NCI-H524 (cell line): ENCODE data around the gene PCMT1.
A peak's percentile ranks its signal among the peaks of the same experiment; 100 is the strongest.
"Not testable (repeated sequence)": the region's sequence is repeated elsewhere in the genome, so short reads cannot be mapped to it uniquely, and the experiment has no call there.

Source experiments
- DNase-seq, 2 experiments: peaks; one replicate each; lab custom pipeline; 2025; lab: John Stamatoyannopoulos, UW

Gene PCMT1

GRCh38 chr6:149820506-149820905, 71.0 kb downstream of the PCMT1 start:
- no peak for DNase-seq

GRCh38 chr6:149821492-149821891, 72.0 kb downstream of the PCMT1 start:
- no peak for DNase-seq

DNA sequence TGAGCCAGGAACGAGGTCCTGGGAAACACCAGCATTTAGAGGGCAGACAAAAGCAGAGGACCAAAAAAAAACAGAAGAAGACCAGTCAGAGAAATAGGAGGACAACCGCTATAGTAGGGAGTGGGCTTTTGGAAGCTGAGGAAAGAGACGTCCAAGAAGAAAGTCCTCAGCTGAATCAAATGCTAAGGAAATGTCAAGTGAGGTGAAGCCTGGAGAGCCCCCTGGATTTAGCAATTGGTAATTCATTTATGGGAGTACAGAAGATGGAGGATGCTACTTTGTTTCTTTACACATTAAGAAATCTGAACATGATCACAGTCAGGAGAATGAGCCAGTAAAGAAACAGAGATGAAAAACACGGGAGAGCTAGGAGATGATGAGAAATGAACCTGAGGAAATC, 73.5 kb downstream of the PCMT1 start:
- DNase-seq, result no peak

GRCh38 chr6:149825292-149825691, 75.8 kb downstream of the PCMT1 start:
- DNase-seq, result no peak

- no peak for DNase-seq
Measured at GRCh38 chr6:149830731-149831307, 81.3 kb downstream of the PCMT1 start.

DNA sequence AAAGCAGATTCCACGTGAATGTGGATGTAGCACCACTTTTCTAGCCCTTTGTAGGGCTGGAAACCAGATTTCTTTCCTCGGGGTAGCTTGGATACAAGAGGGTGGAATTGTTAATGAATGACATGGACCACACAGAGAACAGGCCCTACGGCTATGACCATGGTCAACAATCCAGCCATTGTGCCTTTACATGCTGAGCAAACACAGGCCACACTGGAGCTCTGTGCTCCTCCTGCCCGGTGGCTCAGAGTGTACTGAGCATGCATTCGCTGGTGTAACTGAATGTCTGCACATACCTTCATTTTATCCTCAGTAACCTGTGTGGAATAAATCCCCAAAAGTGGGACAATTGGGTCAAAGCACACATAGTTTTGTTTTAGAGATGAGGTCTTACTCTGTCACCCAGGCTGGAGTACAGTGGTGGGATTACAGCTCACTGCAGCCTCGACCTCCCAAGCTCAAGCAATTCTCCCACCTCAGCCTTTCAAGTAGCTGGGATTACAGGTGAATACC, 81.8 kb downstream of the PCMT1 start:
- no peak for DNase-seq

- DNase-seq, result no peak
Measured at GRCh38 chr6:149833651-149834050, 84.1 kb downstream of the PCMT1 start.

DNA sequence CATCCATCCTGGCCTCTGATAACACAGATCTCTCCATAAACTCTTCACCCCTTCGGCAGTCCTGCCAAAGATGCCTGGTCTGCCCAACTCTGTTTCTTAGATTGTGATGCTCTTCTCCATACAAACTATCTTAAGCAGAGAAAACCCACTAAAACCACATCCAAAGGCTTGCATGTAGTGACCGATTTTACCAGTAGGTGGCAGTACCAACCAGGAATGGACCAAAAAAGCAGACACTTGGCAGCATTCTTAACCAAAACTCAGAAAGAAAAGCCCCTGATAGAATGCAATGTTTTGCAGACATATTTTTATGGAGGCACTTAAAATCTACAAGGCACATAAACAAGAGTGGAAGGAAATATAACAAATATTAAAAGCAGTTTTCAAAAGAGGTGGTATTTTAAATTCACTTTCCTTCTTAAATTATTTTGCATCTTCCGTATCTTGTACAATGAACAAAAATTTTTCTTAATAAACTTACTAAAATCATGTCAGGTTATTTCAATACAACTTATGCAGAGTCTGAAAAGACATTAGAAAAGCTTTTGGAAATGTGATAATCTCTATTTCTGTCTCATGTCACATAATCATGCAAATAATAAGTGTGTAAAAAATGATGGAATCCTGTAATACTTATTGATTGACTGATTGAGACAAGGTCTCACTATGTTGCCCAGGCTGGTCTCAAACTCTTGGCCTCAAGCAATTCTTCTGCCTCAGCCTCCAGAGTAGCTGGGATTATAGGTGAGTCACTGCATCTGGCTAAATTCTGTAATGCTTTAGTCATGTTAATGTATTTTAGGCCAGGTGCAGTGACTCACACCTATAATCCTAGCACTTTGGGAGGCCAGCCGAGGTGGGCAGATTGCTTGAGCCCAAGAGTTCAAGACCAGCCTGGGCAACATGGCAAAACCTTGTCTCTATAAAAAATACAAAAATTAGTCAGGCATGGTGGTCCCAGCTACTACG, 85.3 kb downstream of the PCMT1 start:
- peak; percentile 42 to 72 for DNase-seq

GRCh38 chr6:149840345-149841075, 91.0 kb downstream of the PCMT1 start:
- DNase-seq, result peak; percentile 97 to 99

DNA sequence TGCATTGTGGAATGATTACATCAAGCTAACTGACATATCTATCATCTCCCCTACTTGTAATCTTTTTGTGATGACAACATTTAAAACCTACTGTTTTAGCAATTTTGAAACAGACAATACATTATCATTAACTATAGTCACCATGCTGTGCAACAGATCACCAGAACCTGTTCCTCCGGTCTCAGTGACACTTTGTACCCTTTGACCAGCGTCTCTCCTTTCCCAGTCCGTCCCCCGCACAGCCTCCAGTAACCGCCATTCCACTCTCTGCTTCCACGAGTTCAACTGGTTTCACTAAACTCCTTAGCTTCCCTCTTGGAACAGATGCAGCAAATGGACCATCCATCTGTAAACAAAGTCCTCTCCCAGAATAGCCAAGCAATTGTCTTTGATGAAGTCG, 92.8 kb downstream of the PCMT1 start:
- no peak for DNase-seq

GRCh38 chr6:149843051-149843633, 93.6 kb downstream of the PCMT1 start:
- DNase-seq, result no peak

DNA sequence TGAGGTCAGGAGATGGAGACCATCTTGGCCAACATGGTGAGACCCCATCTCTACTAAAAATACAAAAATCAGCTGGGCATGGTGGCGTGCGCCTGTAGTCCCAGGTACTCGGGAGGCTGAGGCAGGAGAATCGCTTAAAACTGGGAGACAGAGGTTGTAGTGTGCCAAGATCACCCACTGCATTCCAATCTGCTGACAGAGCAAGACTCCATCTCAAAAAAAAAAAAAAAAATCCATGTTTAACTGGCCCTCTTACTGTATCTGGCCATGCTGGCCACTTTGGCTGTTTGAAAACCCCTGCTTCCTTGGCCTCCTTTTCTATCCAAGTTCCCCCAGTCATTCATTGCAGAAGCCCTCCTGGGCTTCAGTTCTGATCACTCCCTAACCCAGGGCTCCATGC, 94.5 kb downstream of the PCMT1 start:
- DNase-seq, result not testable (repeated sequence)

DNA sequence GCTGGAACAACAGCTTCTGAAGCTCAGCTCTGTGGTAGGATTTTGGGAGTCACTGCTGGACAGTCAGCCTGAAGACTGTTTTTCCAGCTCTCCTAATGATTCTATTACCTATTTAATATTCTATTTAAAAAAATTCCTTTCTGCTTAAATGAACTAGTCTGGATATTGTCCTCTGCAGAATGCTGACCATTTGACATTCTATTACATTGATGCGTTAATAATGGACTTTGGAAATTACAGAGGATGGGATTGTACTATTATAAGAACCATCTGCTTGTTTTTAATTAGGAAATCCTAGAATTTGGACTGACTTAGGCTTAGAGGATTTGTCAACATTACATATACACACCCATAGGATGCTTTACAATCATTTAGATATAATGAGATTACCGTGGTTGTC, 94.9 kb downstream of the PCMT1 start:
- DNase-seq, result peak in 1 of 2 experiments; percentile 82

DNA sequence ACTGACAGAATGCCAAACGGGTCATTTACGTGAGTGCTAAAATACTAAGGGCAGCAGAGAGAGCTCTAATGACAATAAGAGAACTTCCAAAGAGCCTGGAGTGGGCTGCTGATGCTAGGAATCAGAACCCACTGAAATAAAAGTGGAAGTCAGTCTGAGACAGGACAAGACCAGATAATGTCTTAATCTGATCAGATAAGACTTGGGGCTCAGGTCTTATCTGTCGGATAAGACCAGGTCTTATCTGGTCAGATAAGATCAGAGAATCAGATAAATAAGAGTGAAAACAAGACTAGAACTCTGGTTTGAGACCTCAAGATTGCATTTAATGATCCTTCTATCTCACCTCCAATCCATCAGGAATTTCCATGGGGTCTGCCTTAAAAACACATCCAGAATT, 96.0 kb downstream of the PCMT1 start:
- DNase-seq, result no peak

- DNase-seq, result peak; percentile 62 to 78
Measured at GRCh38 chr6:149846321-149846720, 96.8 kb downstream of the PCMT1 start.

GRCh38 chr6:149847939-149848267, 98.4 kb downstream of the PCMT1 start:
- no peak for DNase-seq

- not testable (repeated sequence) for DNase-seq
Measured at GRCh38 chr6:149848343-149848742, 98.8 kb downstream of the PCMT1 start.

DNA sequence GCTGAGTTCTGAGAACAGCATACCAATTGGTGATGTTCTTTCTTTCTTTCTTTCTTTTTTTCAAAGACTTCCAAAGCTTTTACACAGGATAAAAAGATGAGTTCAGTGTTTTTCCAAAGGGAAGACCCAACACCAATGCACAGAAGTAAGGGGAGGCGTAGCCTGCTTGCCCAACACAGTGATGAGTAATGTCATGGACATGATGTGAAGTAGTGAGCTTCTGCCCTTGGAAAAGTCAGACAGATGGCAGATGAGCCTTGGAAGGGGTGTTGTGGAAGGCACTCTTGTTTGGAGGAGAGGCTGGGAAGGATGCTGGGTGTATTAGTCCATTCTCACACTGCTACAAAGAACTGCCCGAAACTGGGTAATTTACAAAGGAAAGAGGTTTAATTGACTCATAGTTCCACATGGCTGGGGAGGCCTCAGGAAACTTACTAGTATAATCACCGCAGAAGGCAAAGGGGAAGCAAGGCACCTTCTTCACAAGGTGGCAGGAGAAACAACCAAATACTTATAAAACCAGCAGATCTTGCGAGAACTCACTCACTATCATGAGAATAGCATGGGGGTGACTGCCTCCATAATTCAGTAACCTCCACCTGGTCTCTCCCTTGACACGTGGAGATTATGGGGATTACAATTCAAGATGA, 102.0 kb downstream of the PCMT1 start:
- DNase-seq, result no peak

- peak; percentile 19 to 25 for DNase-seq
Measured at GRCh38 chr6:149852180-149852579, 102.6 kb downstream of the PCMT1 start.

- DNase-seq, result no peak
Measured at GRCh38 chr6:149852881-149853280, 103.3 kb downstream of the PCMT1 start.

GRCh38 chr6:149854017-149854416, 104.5 kb downstream of the PCMT1 start:
- not testable (repeated sequence) for DNase-seq

DNA sequence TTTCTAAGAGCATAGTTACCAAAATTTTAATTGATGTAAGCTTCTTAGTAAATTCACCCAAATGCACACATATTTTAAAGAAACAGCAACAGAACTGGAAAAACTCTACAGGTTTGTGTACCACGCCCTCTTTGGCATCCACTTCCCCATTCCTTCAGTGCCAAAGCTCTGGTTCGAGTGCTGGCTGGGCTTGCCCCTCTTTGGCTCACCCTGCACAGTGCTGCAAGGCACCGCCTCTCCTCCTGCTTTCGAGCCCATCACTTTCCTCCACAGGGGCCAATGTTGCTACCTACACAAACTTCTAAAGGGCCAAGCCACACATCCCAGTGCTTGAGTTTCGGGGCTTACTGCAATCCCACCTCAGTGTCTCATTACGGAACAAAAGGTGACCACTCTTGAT, 105.0 kb downstream of the PCMT1 start:
- DNase-seq, result no peak
